ENCODE measurements around the gene FOS. TPM values are rescaled to one million over a fixed set of nuclear protein-coding genes. Genes with fewer than 3 reads are reported as not detected.
A peak's percentile ranks its signal among the peaks of the same experiment; 100 is the strongest.
"Not testable (repeated sequence)": the region's sequence is repeated elsewhere in the genome, so short reads cannot be mapped to it uniquely, and the experiment has no call there.

The FOS gene
- total RNA-seq, 2 donors from 2014 or later: 55.8 to 65.9 TPM

DNA sequence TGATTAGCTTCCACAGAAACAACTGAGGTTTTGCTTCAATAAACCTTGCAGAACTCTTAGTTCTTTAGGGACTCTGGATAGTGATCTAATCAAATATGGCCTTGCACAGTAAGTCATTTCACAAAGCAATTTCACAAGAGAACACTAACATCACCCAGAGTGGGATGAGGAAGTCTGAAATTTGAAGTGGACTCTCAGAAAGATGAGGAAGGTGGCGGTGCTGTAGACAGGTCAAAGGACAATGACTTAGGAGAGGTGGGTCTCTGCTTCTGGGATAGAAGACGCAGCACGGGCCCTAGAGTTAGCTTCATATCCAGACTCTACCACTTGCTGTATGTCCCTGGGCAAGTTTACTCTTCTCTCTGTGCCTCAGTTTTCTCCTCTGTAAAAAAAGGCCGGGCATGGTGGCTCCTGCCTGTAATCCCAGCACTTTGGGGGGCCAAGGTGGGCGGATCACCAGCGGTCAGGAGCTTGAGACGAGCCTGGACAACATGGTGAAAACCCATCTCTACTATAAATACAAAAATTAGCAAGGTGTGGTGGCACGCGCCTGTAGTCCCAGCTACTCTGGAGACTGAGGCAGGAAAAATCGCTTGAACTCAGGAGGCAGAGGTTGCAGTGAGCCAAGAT, 18.9 kb downstream of the FOS start:
- Mint-ChIP-seq H3K27ac (no peak overlapping the region), H3K9me3 (no peaks in the 10 kb centered on the region)
- no peak for ATAC-seq

DNA sequence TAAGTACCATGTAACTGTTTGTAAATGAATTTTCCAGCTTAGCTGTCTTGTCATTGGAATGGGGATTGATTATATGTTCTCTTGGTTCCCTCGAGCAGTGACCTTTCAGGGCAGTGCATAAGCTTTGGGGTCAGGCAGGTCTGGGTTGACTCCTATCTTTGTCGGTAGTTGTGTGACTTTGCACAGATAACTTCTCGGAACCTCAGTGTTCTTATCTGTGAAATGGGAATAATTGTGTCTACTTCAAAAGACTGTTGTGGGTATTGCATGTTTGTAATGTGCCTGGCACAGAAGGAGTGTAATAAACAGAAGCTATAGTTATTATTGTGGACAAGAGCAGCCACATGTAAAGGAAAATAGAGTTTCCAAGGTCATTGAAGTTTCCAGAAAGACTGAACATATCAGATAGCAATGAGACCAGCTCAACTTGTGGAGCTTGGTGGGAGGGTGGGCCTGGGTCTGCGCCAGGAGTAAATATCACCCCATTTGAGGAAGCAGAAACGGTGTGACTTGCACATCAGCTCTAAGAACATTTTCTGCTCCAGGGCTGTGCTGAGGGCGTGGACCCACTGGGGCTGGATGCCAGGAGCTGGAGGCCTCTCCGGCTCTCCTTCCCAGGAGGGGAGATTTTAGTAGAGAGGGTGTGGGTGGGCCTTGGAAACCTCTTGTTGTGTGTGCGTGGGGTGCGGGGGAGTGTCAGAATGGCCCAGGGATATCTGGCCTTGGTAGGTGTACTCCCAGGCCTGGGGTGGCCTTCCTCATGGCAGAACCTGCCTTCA, 19.7 kb downstream of the FOS start:
- Mint-ChIP-seq H3K36me3 (peaks cover 0 to 8% of the 10 kb centered on the region in 2 donors), H3K27ac (no peak overlapping the region), H3K9me3 (no peaks in the 10 kb centered on the region)
- ATAC-seq (no peak), DNase-seq (ENCODE audit: low spot score in 2 of 2) (no peak)

More for the DNA sequence above, 18.9 kb downstream of the FOS start:
- H3K36me3 Mint-ChIP-seq: peaks cover 0 to 8% of the 10 kb centered on the region in 2 donors
- DNase-seq (ENCODE audit: low spot score in 2 of 2): no peak

DNA sequence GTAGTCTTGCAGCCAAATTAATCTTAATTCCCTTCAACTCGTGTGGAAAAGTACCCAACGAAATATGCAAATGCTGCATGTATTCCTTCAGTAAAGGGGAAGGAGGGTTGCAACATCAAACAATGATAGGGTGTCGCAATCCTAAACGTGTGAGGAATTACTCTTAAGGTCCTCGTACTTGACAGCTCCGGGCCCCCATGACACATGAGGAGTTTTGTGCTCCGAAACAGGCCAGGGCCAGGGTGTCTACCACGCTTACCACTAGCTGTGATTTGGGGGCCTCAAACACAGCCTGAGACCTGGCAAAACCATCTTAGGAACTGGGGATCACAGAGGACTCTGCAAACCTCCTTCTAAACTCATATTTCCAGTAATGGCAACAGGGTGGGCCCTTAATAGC, 20.4 kb downstream of the FOS start:
- Mint-ChIP-seq H3K9me3 (no peaks in the 10 kb centered on the region), H3K36me3 (peaks cover 0 to 8% of the 10 kb centered on the region in 2 donors), H3K27ac (no peak overlapping the region)
- no peak for DNase-seq (ENCODE audit: low spot score in 2 of 2)
- no peak for ATAC-seq

DNA sequence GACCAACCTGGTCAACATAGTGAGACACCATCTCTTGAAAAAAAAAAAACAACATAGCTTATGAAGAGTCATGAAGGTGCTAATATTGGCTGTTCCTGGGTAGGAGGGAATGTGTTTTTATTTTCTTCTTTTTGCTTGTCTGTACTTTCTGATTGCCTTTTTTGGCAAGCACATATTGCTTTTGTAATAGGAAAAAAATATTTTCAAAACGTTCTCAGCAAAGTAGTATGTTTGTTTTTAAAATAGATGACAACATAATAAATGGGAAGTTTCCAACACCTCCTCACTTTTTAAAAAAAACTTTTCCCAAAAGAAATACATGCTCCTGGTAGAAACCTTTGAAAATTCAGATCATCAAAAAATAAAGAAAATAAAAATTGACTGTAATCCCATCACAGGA, 20.9 kb downstream of the FOS start:
- ATAC-seq: no peak
- H3K9me3 Mint-ChIP-seq: no peaks in the 10 kb centered on the region
- H3K27ac Mint-ChIP-seq: no peak overlapping the region

DNA sequence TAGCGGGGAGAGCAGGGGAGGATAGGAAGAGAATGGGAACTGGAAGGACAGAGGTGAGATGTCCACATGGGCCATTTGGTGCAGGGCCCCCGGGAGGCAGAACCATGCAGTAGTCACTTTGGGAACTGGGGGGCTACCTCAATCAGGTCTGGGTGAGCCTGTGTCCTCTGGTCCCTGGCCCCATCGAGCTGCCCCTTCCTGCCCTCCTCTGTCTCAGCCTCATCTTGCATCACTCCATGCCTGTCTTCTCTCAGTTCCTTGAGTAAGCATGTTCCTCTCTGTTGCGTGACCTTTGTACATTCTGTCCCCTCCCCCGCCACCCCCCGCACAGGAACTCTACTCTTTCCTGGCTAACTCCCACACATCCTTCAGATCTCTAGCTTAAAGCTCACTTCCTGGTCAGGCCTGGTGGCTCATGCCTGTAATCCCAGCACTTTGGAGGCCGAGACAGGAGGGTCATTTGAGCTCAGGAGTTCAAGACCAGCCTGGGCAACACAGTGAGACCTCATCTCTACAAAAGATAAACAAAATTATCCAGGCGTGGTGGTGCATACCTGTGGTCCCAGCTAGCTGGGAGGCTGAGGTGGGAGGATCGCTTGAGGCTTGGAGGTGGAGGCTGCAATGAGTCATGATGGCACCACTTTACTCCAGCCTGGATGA, 23.2 kb downstream of the FOS start:
- H3K27ac Mint-ChIP-seq: peak overlapping the region; percentile 79 to 89
- H3K36me3 Mint-ChIP-seq: peaks cover 0 to 8% of the 10 kb centered on the region in 2 donors
- H3K9me3 Mint-ChIP-seq: no peaks in the 10 kb centered on the region
- peak in 1 of 2 donors; percentile 69 for DNase-seq (ENCODE audit: low spot score in 2 of 2)
- ATAC-seq: peak; percentile 62 to 86

More for the DNA sequence above, 20.9 kb downstream of the FOS start:
- peaks cover 0 to 8% of the 10 kb centered on the region in 2 donors for H3K36me3 Mint-ChIP-seq
- DNase-seq (ENCODE audit: low spot score in 2 of 2): no peak

DNA sequence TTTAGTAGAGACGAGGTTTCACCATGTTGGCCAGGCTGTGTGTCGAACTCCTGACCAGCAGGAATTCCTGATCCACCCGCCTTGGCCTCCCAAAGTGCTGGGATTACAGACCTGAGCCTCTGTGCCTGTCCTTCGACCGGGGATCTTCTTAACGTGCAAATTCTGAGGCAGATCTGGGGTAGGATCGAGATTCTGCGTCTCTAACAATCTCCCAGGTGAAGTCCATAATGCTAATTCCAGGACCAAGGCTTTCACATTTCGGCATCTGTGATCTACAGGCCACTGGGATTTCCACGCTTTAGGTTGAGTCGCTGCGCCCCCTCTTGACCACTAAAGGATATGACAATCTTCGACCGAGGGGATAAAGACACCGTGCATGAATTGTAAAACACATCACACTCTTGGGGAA, 24.8 kb downstream of the FOS start:
- ATAC-seq: peak; percentile 28 to 63
- Mint-ChIP-seq H3K36me3 (peaks cover 0 to 8% of the 10 kb centered on the region in 2 donors), H3K9me3 (no peaks in the 10 kb centered on the region), H3K27ac (peak overlapping the region; percentile 35 to 53)
- peak in 1 of 2 donors; percentile 55 for DNase-seq (ENCODE audit: low spot score in 2 of 2)

DNA sequence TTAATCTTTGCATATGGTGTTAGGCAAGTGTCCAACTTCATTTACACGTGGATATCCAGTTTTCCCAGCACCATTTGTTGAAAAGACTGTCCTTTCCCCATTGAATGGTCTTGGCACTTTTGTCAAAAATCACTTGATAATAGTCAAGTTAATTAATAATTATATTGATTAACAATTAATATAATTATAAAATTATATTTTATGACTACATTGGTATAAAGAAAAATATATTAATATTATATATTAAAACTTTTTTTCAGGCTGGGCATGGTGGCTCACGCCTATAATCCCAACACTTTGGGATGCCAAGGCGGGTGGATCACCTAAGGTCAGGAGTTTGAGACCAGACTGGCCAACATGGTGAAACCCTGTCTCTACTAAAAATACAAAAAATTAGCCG, 27.8 kb downstream of the FOS start:
- H3K27ac Mint-ChIP-seq; DNase-seq (ENCODE audit: low spot score in 2 of 2); ATAC-seq; H3K36me3 Mint-ChIP-seq; H3K9me3 Mint-ChIP-seq: not testable (repeated sequence)

DNA sequence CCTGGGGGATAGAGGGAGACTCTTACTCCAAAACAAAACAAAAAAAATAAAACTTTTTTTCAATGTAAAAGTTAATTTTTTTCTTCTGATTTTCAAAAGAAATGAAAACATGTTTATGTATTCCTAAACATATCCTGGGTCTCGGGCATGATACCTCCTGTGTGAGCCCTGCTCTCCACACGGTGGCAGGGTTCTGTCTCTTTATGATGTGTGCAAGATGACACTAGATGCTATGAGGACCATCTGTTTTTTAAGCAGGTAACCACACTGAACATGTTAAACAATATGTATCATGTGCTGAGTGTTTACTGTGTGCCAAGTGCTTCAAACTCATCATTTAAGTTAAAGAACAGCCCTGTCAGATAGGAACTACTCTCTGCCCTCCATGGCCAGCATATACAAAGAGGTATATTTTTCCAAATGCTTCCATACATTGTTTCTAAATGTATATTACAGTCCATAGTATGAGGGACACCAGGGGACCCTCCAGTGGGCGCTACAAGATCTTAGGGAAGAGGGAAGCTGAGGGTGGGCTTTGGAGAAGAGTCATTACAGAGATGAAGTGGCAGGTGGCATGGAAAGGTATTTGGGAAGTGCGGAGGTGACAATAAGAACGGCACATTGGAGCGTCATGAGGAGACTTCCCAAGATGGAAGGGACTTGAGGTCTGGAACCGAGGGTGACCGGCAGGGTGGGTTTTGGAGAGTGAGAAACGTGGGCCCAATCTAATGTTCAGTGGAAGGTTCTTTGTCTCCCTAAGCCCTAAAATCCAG, 28.5 kb downstream of the FOS start:
- Mint-ChIP-seq H3K36me3 (no peaks in the 10 kb centered on the region), H3K9me3 (no peaks in the 10 kb centered on the region), H3K27ac (no peak overlapping the region)
- DNase-seq (ENCODE audit: low spot score in 2 of 2) (no peak), ATAC-seq (peak in 1 of 2 donors; percentile 77)

DNA sequence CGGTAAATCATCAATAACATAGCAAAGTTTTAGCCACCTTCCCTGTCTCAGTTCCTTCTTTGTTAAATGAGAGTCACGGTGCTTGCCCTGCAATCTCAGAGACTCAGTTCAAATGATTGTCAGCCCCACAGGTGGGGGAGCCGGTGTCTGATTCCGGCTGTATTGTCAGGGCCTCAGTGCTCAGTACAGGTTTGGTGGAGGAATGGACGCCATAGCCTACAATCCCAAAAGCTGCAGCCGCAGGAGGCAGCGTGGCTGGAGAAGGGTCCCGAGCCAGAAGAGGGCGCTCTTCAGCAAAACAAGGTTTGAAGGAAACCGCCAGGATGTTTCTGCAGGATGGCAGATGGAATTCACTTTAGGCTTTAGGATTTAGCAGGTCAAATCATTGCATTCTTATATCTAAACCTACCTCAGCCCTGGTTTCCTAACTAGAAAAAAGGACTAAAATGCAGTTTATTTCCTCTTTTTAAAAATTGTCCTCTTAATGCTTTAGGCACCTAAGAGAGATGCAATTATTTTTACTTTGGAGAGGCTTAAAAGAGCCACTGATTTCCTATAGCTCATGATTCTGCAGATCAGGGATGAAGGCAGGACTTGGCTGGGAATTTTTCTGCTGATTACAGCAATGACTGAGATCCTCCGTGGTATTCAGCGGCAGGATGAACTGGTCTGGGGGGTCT, 29.2 kb downstream of the FOS start:
- Mint-ChIP-seq H3K36me3 (no peaks in the 10 kb centered on the region), H3K9me3 (no peaks in the 10 kb centered on the region), H3K27ac (no peak overlapping the region)
- DNase-seq (ENCODE audit: low spot score in 2 of 2): peak in 1 of 2 donors; percentile 83
- ATAC-seq: peak; percentile 72 to 83

DNA sequence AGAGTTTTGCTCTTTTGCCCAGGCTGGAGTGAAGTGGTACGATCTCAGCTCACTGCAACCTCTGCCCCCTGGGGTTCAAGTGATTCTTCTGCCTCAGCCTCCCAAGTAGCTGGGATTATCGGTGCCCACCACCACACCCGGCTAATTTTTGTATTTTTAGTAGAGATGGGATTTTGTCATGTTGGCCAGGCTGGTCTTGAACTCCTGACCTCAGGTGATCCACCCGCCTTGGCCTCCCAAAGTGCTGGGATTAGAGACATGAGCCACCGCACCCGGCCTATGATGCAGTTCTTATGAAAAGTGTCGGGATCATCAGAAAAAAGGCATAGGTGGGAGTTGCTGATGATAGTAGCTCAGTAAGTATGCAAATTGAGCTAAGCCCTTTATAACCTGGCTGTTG, 30.4 kb downstream of the FOS start:
- H3K9me3 Mint-ChIP-seq; DNase-seq (ENCODE audit: low spot score in 2 of 2); ATAC-seq; H3K27ac Mint-ChIP-seq; H3K36me3 Mint-ChIP-seq: not testable (repeated sequence)

DNA sequence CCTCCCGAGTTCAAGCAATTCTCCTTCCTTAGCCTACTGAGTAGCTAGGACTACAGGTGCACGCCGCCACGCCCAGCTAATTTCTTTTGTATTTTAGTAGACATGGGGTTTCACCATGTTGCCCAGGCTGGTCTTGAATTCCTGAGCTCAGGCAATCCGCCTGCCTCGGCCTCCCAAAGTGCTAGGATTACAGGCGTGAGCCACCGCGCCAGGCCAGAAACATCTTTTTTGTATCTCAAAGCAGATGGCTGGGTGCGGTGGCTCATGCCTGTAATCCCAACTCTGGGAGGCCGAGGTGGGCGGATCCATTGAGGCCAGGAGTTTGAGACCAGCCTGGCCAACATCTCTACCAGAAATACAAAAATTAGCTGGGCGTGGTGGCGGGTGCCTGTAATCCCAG, 30.9 kb downstream of the FOS start:
- ATAC-seq: not testable (repeated sequence)

DNA sequence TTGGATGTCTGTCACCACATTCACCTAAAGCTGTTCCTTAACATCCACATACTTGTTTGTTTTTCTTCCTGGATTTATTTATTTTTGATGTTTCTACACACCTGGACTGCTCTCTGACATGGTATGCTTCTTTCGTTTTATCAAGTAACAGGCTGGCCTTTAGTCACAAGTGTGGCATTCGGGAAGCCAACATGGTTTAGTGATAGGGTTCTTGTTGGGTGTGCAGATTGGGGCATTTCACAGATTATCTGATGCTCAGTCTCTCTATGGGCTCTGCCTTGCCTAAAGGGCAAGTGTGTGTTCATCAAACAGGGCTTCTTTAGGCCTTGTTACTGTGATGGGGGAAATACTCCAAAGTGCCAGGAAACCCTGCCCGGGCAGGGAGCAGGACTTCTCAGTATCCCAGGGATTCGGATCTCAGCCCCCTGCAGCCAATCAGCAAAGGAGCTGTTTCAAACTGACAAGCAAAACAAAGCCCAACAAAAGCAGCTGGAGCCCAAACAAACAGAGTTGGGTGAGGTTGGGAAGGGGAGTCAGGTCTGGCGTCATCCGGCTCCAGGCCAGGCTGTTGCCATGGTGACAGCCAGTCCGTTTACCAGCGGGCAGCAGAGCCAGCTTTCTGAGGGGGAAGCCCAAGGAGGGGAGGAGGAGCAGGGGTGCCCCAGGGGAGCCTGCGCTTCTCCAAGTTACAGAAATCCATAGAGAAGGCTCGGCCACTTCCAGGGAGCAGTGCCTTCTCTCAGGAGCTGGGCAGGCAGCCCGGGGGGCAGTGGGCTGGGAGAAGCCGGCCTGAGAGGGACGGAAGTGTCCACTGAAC, 31.9 kb downstream of the FOS start:
- Mint-ChIP-seq H3K9me3 (no peaks in the 10 kb centered on the region), H3K27ac (peak overlapping the region in 1 of 2 donors; percentile 46), H3K36me3 (no peaks in the 10 kb centered on the region)
- DNase-seq (ENCODE audit: low spot score in 2 of 2): no peak
- no peak for ATAC-seq

More for the DNA sequence above, 30.9 kb downstream of the FOS start:
- H3K9me3 Mint-ChIP-seq; H3K27ac Mint-ChIP-seq; DNase-seq (ENCODE audit: low spot score in 2 of 2); H3K36me3 Mint-ChIP-seq: not testable (repeated sequence)

DNA sequence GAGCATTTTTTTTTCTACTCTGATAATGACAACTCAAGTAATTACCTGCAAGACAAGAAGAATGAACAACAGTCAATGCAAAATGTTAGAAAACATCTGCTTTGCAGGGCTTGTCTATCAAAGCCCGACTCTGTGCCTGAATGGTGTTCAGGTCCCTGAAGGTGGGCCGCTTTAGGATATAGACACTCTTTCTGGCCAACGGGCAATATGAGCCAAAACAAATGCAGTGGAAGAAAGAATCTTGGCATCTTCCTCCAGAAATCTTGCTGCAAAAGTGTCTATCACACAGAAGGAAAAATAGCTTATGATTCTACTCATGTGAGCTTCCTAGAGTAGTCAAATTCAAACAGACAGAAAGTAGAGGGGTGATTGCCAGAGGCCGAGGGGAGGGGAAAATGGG, 32.7 kb downstream of the FOS start:
- ATAC-seq (no peak), DNase-seq (ENCODE audit: low spot score in 2 of 2) (no peak)
- Mint-ChIP-seq H3K9me3 (no peaks in the 10 kb centered on the region), H3K36me3 (no peaks in the 10 kb centered on the region), H3K27ac (no peak overlapping the region)

DNA sequence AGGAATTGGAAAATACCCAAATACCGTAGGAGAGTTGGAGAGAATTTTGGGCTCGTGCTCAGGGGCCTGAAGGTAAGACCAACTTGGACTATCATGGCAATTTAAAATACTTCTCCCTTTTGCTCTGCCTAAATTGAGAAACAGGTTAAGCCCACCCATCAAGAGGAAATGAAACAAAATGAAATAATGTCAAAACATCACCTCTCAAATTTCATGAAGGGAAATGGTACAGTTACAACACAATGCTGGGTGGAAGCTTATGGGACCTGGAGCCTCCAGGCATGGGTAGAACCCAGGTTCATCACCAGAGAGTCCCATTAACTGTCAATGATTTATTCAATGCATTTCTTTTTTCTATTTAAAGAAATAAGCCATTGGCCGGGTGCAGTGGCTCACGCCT, 33.7 kb downstream of the FOS start:
- DNase-seq (ENCODE audit: low spot score in 2 of 2) (no peak), ATAC-seq (no peak)
- no peaks in the 10 kb centered on the region for H3K36me3 Mint-ChIP-seq
- no peaks in the 10 kb centered on the region for H3K9me3 Mint-ChIP-seq
- no peak overlapping the region for H3K27ac Mint-ChIP-seq

DNA sequence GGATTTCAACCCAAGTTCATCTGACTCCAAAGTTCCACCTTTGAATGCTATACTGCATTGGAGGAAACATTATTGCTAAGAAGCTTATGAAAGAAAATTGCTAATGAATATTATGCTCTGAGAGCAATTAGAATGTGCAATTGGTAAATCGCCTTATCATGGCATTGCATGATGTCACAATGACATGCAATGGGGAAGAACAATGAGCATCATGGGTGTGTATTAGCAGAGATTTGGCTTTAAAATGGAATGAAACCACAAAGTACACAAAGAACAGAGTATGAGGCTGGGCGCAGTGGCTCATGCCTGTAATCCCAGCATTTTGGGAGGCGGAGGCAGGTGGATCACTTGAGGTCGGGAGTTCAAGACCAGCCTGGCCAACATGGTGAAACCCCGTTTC, 34.7 kb downstream of the FOS start:
- Mint-ChIP-seq H3K9me3 (no peaks in the 10 kb centered on the region), H3K27ac (no peak overlapping the region), H3K36me3 (no peaks in the 10 kb centered on the region)
- no peak for ATAC-seq
- DNase-seq (ENCODE audit: low spot score in 2 of 2): no peak
